ENCODE data around the gene DMRTC2. TPM values are rescaled to one million over a fixed set of nuclear protein-coding genes. Genes with fewer than 3 reads are reported as not detected.
A peak's percentile ranks its signal among the peaks of the same experiment; 100 is the strongest.

DMRTC2 gene
- total and polyA plus RNA-seq, 9 of the 15 experiments (the other 6 are each of a cell fraction or from before 2014, with no cell fraction given), result 0.03 TPM; not detected in 8

GRCh38 chr19:41871573-41872383 lies 26.9 kb downstream of the DMRTC2 start (continued):
- TF ChIP-seq NR2C2 (CRISPR knock-in tag; IDR thresholded peaks at IDR 0.05), result no peak
- TF ChIP-seq NR2C2 (tag; IDR thresholded peaks at IDR 0.05), result 0 out of 2 replicates have a peak, but pooled peaks have one; percentile 34
- no peak for TF ChIP-seq ZNF174 (CRISPR knock-in tag; IDR thresholded peaks at IDR 0.05)
- no peak for TF ChIP-seq MEF2A (IDR thresholded peaks at IDR 0.05; ENCODE audit: control insufficient read depth, low read depth, low read length)
- TF ChIP-seq ZNF77 (CRISPR knock-in tag; IDR thresholded peaks at IDR 0.05), result peak; percentile 28; the same call in 1 of the 2 replicates
- TF ChIP-seq POLR2G (IDR thresholded peaks at IDR 0.05; ENCODE audit: low read depth, low read length), result peak; percentile 76
- peak; percentile 87 for TF ChIP-seq POLR2A (conservative IDR thresholded peaks at IDR 0.05)
- TF ChIP-seq SUPT5H (IDR thresholded peaks at IDR 0.05), result peak; percentile 84
- TF ChIP-seq ZNF830 (CRISPR knock-in tag; IDR thresholded peaks at IDR 0.05), result peak; percentile 62; the same call in 1 of the 2 replicates
- peak; percentile 6; the same call in 1 of the 2 replicates for TF ChIP-seq CHD2 (IDR thresholded peaks at IDR 0.05; ENCODE audit: low read depth, low read length)
- peak; percentile 74; the same call in 1 of the 2 replicates for TF ChIP-seq CHCHD3 (CRISPR knock-in tag; IDR thresholded peaks at IDR 0.05)
- peak; percentile 40 for TF ChIP-seq EWSR1 (IDR thresholded peaks at IDR 0.05; ENCODE audit: borderline replicate concordance, low read depth, partially characterized antibody)
- 0 out of 2 replicates have a peak, but pooled peaks have one; percentile 26 for TF ChIP-seq DMBX1 (CRISPR knock-in tag; IDR thresholded peaks at IDR 0.05; ENCODE audit: borderline replicate concordance)
- 0 out of 2 replicates have a peak, but pooled peaks have one; percentile 68 for TF ChIP-seq ERF (CRISPR knock-in tag; IDR thresholded peaks at IDR 0.05)
- peak; percentile 25 for TF ChIP-seq CHD7 (IDR thresholded peaks at IDR 0.05; ENCODE audit: low read depth, low read length)
- peak; percentile 16; the same call in 1 of the 2 replicates for TF ChIP-seq THRAP3 (IDR thresholded peaks at IDR 0.05; ENCODE audit: borderline replicate concordance)
- peak; percentile 67 for TF ChIP-seq POLR2AphosphoS5 (IDR thresholded peaks at IDR 0.05; ENCODE audit: control insufficient read depth, insufficient read depth, low read depth, low read length)
- peak; percentile 61 for TF ChIP-seq MYNN (IDR thresholded peaks at IDR 0.05)
- no peak for TF ChIP-seq MYNN (CRISPR knock-in tag; IDR thresholded peaks at IDR 0.05)
